ENCODE results near the gene SLC25A3. TPM values are rescaled to one million over a fixed set of nuclear protein-coding genes. Genes with fewer than 3 reads are reported as not detected.

Gene SLC25A3
- total and polyA plus RNA-seq, 9 of the 15 experiments (the other 6 are each of a cell fraction or from before 2014, with no cell fraction given) = 264 to 766 (median 495) TPM

GRCh38 chr12:98644712-98645571, 51.5 kb downstream of the SLC25A3 start, which contains the start of the genes APAF1 and IKBIP (continued):
- TF ChIP-seq CUX1 (CRISPR knock-in tag; IDR thresholded peaks at IDR 0.05) = no peak
- TF ChIP-seq MBD2 (IDR thresholded peaks at IDR 0.05; ENCODE audit: borderline replicate concordance, low read depth) = no peak
- 0 out of 2 replicates have a peak, but pooled peaks have one; percentile 9 for TF ChIP-seq NR2C2 (CRISPR knock-in tag; IDR thresholded peaks at IDR 0.05)
- TF ChIP-seq NR2C2 (tag; IDR thresholded peaks at IDR 0.05) = no peak
- no peak for TF ChIP-seq BACH1 (tag; IDR thresholded peaks at IDR 0.05)
- no peak for TF ChIP-seq NUFIP1 (IDR thresholded peaks at IDR 0.05; ENCODE audit: partially characterized antibody)
- TF ChIP-seq MCM7 (IDR thresholded peaks at IDR 0.05) = no peak
- TF ChIP-seq DMBX1 (CRISPR knock-in tag; IDR thresholded peaks at IDR 0.05; ENCODE audit: borderline replicate concordance) = no peak; the same call in 1 of the 2 replicates
- TF ChIP-seq THRB (CRISPR knock-in tag; conservative IDR thresholded peaks at IDR 0.05) = no peak
- no peak for TF ChIP-seq ILF3 (IDR thresholded peaks at IDR 0.05; ENCODE audit: borderline replicate concordance)
- TF ChIP-seq TAF9B (IDR thresholded peaks at IDR 0.05; ENCODE audit: partially characterized antibody) = no peak
- TF ChIP-seq BRD9 (IDR thresholded peaks at IDR 0.05; ENCODE audit: low read depth, partially characterized antibody) = no peak

Measured in K562 (cell line).